IPS-20b (cell line): ENCODE measurements around the gene PRTG.
"Not testable (repeated sequence)": the region's sequence is repeated elsewhere in the genome, so short reads cannot be mapped to it uniquely, and the experiment has no call there.

ENCODE experiments used
- H3K27ac ChIP-seq: one replicate; pipeline ENCODE4 v1.5.1; 2013; ENCODE audit warnings: low read length
- H3K27me3 ChIP-seq: 2 replicates; pipeline ENCODE4 v1.6.1; 2013; ENCODE audit warnings: mild to moderate bottlenecking, low read length, inconsistent platforms; ENCODE audit not compliant: insufficient read depth
- H3K36me3 ChIP-seq: 2 replicates; pipeline ENCODE4 v1.6.1; 2013; ENCODE audit warnings: low read depth, mild to moderate bottlenecking, inconsistent platforms, low read length, moderate library complexity; ENCODE audit not compliant: insufficient read depth
- H3K4me1 ChIP-seq: 2 replicates; pipeline ENCODE4 v1.6.1; 2013; ENCODE audit warnings: mild to moderate bottlenecking, control low read depth, inconsistent platforms, low read length, moderate library complexity; ENCODE audit not compliant: insufficient read depth
- H3K4me3 ChIP-seq: 2 replicates; pipeline ENCODE4 v1.5.1; 2013; ENCODE audit warnings: mild to moderate bottlenecking, low read length, inconsistent platforms
- H3K9ac ChIP-seq: 2 replicates; pipeline ENCODE4 v1.6.1; 2013; ENCODE audit warnings: low read depth, mild to moderate bottlenecking, inconsistent platforms, low read length, moderate library complexity
- H3K9me3 ChIP-seq: 2 replicates; pipeline ENCODE4 v1.6.1; 2013; ENCODE audit warnings: mild to moderate bottlenecking, low read depth, low read length, inconsistent platforms; ENCODE audit not compliant: insufficient read depth

Gene PRTG

DNA sequence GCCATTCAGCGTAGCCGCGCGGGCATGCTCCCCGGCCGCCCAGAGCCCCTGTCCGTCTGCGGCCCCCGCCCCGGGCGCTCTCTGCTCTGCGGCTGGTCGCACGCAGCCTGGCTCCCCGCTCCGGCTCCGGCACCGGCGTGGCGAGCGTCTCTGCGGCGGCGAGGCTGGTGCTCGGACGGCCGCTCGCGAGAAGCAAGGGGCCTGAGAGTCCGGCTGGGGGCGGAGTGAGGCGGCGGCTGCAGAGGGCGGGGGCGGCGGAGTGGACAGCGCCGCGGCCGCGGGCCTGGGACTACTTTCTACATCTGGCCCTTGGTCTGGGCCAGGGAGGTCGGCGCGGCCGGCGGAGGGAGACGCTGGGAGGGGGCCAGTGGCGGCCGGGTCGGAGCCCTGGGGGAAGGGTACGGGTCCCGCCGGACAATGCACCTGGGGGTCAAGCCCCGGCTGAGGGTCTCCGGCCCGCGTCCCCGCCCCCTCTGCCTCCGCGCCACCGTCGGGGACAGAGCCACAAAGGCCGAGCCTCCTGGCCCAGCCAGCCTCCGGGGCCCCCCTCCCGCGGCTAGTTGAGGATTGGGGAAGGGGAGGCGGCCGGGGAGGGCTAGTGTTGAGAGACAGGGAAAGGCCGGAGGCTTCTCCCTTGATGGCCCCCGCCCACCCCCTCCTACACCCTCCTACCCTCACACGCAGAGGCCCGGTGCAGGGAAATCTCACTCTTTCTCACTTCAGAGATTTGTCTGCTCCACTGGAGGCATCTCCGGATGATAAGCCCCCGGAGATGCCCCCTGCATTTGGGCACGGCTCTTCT, at the start of gene PRTG:
PRTG (minus strand) TSS at position 226 of the 802 bp plus-strand sequence; CDS start at position 5, 221 bp downstream.
- no peaks in the 10 kb centered on the region for H3K9me3 ChIP-seq
- no peaks in the 10 kb centered on the region for H3K36me3 ChIP-seq
- no peak within 1 kb of the TSS for H3K27ac ChIP-seq
- peaks cover 82% of the 10 kb centered on the region for H3K27me3 ChIP-seq
- peak within 1 kb of the TSS; percentile 81 for H3K4me3 ChIP-seq
- peak within 1 kb of the TSS; percentile 56; the same call in 1 of the 2 replicates for H3K9ac ChIP-seq
- H3K4me1 ChIP-seq: no peaks in the 10 kb centered on the region; the same call in 1 of the 2 replicates

- no peak overlapping the region for H3K9ac ChIP-seq
- no peak overlapping the region for H3K4me3 ChIP-seq
- peaks cover 1% of the 10 kb centered on the region; the same call in 1 of the 2 replicates for H3K4me1 ChIP-seq
- H3K36me3 ChIP-seq: no peaks in the 10 kb centered on the region
- H3K27ac ChIP-seq: no peak overlapping the region
- H3K27me3 ChIP-seq: no peaks in the 10 kb centered on the region
- peaks cover 10% of the 10 kb centered on the region; the same call in 1 of the 2 replicates for H3K9me3 ChIP-seq
Measured at GRCh38 chr15:55791551-55792400, 48.8 kb upstream of the PRTG start.

GRCh38 chr15:55789066-55789660, 46.2 kb upstream of the PRTG start:
- H3K27ac ChIP-seq: no peak overlapping the region
- H3K4me3 ChIP-seq: no peak overlapping the region
- H3K9ac ChIP-seq: no peak overlapping the region
- peaks cover 1% of the 10 kb centered on the region; the same call in 1 of the 2 replicates for H3K9me3 ChIP-seq
- H3K27me3 ChIP-seq: no peaks in the 10 kb centered on the region
- no peaks in the 10 kb centered on the region for H3K36me3 ChIP-seq
- H3K4me1 ChIP-seq: peaks cover 8% of the 10 kb centered on the region; the same call in 1 of the 2 replicates

DNA sequence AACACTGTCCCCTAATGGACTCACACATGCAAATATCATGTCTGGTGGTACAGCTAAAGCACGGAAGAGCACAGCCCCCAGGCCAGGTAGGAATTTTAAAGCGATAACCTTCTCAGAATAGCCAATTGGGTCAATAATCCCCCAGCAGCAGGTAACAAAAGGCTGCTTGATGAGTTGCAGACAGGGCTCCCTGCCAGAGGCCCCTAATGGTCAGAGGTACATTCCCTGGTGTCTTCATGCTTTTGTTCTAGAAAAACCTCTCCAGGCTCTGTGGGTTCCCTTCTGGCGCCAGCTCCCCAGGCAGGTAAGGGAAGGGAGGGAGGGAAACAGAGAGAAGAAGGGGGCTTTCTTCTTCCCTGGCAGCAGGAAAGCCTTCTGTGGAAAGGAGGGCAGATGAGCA, 43.4 kb upstream of the PRTG start:
- H3K27me3 ChIP-seq: no peaks in the 10 kb centered on the region
- H3K27ac ChIP-seq: no peak overlapping the region
- peaks cover 8% of the 10 kb centered on the region; the same call in 1 of the 2 replicates for H3K4me1 ChIP-seq
- H3K9ac ChIP-seq: no peak overlapping the region
- H3K4me3 ChIP-seq: no peak overlapping the region
- H3K36me3 ChIP-seq: no peaks in the 10 kb centered on the region
- H3K9me3 ChIP-seq: no peaks in the 10 kb centered on the region

DNA sequence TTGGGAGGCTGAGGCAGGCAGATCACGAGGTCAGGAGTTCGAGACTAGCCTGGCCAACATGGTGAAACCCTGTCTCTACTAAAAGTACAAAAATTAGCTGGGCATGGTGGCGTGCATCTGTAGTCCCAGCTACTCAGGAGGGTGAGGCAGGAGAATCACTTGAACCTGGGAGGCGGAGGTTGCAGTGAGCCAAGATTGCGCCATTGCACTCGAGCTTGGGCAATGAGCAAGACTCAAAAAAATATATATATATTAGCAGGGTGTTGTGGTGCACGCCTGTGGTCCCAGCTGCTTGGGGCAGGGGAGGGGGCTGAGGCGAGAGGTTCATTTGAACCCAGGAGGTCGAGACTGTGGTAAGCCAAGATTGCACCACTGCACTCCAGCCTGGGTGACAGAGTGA, 42.6 kb upstream of the PRTG start:
- H3K36me3 ChIP-seq, H3K27ac ChIP-seq, H3K9me3 ChIP-seq, H3K27me3 ChIP-seq, H3K4me3 ChIP-seq, H3K9ac ChIP-seq, H3K4me1 ChIP-seq: not testable (repeated sequence)

DNA sequence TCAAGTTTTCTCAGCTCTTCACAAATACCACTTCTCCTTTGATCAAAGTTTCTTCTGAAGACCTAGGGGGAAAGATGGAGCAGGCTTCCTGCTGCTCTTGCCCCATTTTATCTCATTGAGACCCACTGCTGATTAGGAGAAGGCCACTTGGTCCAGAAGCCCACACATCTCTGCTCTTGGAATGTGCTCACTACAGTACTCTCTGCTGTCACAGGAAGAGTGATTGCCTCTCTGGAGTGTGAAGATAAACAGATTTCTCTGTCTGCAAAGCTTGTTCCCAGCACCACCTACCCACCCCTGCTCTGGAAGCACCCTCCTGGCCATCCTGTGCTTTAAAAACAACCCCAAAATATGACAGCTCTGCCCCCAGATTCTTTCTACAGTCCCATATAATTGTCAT, 41.3 kb upstream of the PRTG start:
- Histone ChIP-seq H3K4me1 (peaks cover 8% of the 10 kb centered on the region; the same call in 1 of the 2 replicates), H3K9me3 (no peaks in the 10 kb centered on the region), H3K36me3 (no peaks in the 10 kb centered on the region), H3K27me3 (no peaks in the 10 kb centered on the region), H3K9ac (no peak overlapping the region), H3K4me3 (no peak overlapping the region), H3K27ac (no peak overlapping the region)

DNA sequence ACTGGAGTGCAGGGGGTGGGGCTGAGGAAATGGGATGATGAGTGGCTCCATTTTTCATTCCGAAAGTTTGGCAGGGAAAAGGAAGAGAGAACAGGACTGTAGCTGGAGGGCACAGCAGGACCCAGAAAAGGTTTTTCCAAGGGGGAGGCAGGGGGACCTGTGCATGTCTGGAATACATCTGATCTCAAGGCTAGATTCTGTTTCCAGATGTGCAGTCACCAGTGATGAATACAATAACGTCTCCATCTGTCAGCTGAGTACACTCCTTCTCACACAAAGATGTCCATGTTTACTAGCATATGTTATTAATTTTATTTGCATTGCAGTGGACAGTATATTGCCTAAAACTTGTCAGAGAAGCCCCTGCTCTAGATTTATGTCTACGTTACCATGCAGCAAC, 39.9 kb upstream of the PRTG start:
- Histone ChIP-seq H3K36me3 (no peaks in the 10 kb centered on the region), H3K27ac (no peak overlapping the region), H3K27me3 (no peaks in the 10 kb centered on the region), H3K4me3 (no peak overlapping the region), H3K4me1 (peaks cover 8% of the 10 kb centered on the region; the same call in 1 of the 2 replicates), H3K9ac (no peak overlapping the region), H3K9me3 (no peaks in the 10 kb centered on the region)

- H3K9me3 ChIP-seq: no peaks in the 10 kb centered on the region
- no peak overlapping the region for H3K4me3 ChIP-seq
- no peaks in the 10 kb centered on the region for H3K4me1 ChIP-seq
- no peaks in the 10 kb centered on the region for H3K36me3 ChIP-seq
- H3K27me3 ChIP-seq: no peaks in the 10 kb centered on the region
- H3K9ac ChIP-seq: no peak overlapping the region
- H3K27ac ChIP-seq: no peak overlapping the region
Measured at GRCh38 chr15:55780292-55780691, 37.3 kb upstream of the PRTG start.

DNA sequence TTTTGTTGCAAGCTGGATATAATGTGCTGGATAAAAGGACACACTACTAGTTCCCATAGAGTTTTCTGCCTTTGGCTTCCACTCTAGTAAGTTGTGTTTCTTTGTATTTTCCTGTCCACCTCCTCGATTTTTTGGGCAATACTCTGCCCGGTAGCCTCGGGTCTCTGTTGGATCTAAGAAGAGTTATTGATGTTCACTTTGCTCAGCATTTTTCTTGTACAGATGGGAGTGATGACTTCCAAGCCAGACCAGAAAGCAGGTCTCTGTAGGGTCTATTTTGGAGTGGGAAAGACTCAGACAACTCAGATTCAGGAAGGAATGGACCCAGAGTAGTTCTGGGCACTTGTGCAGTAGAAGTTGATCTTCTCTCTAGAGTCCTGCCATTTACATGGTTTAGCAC, 36.0 kb upstream of the PRTG start:
- H3K9ac ChIP-seq: no peak overlapping the region
- no peaks in the 10 kb centered on the region for H3K36me3 ChIP-seq
- H3K27me3 ChIP-seq: no peaks in the 10 kb centered on the region
- no peak overlapping the region for H3K4me3 ChIP-seq
- no peaks in the 10 kb centered on the region for H3K9me3 ChIP-seq
- no peak overlapping the region for H3K27ac ChIP-seq
- H3K4me1 ChIP-seq: no peaks in the 10 kb centered on the region

DNA sequence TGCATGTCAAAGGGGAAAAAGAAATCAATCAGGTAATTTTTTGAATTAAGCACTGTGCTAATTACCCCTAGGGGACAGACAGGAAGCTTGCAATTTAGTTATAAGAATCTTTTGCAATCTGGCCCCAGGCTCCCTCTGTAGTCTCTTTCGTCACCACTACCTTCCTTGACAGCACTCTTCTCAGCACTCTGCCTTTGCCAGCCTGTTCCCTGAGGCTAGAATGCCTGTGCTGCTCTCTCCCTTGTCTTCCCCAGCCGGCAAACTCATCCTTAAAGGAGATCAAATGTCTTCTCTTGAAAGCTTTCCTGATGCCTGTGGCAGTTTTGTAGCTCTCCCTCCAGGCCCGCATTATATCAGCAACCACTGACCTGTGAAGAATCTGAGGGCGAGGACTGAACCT, 32.4 kb upstream of the PRTG start:
- H3K4me1 ChIP-seq: no peaks in the 10 kb centered on the region
- H3K9me3 ChIP-seq: no peaks in the 10 kb centered on the region
- H3K9ac ChIP-seq: no peak overlapping the region
- no peaks in the 10 kb centered on the region for H3K27me3 ChIP-seq
- H3K27ac ChIP-seq: no peak overlapping the region
- H3K36me3 ChIP-seq: no peaks in the 10 kb centered on the region
- no peak overlapping the region for H3K4me3 ChIP-seq

- Histone ChIP-seq H3K27ac (no peak overlapping the region), H3K9me3 (no peaks in the 10 kb centered on the region), H3K4me3 (no peak overlapping the region), H3K36me3 (no peaks in the 10 kb centered on the region), H3K4me1 (no peaks in the 10 kb centered on the region), H3K9ac (no peak overlapping the region), H3K27me3 (no peaks in the 10 kb centered on the region)
Measured at GRCh38 chr15:55774113-55774970, 31.4 kb upstream of the PRTG start.
